Caco-2 (cell line): ENCODE measurements around the gene HIP1R. TPM values are rescaled to one million over a fixed set of nuclear protein-coding genes. Genes with fewer than 3 reads are reported as not detected.

ENCODE experiments used
- BruUV-seq: library from RNA; stranded (reverse); fragments of 400-500 nt; replicated peaks from 2 replicates; lab custom pipeline; 2021; lab: Mats Ljungman, UMichigan
- CTCF ChIA-PET: fragments of 300-600 bp; sonication (Branson Sonifier 250); formaldehyde crosslinking; loops from one replicate; lab custom pipeline; 2022; ENCODE audit warnings: antibody characterized with exemption; lab: Charles Lee
- POLR2A ChIA-PET: fragments of 300-600 bp; sonication (Branson Sonifier 250); formaldehyde crosslinking; loops from one replicate; lab custom pipeline; 2022; ENCODE audit warnings: antibody characterized with exemption; lab: Charles Lee
- DNase-seq, 2 experiments: peaks; one replicate each; pipeline versions ENCODE4 v3.0.0 to v3.0.0-alpha.2; 2020 to 2022
- H3K27me3 ChIP-seq: replicated peaks from 2 replicates; pipeline ENCODE4 v1.6.0; 2011; ENCODE audit warnings: low read length; ENCODE audit not compliant: control insufficient read depth, insufficient read depth
- H3K36me3 ChIP-seq: 2 replicates; pipeline ENCODE4 v1.5.1; 2011; ENCODE audit warnings: low read length; ENCODE audit not compliant: control insufficient read depth, insufficient read depth
- H3K4me1 ChIP-seq: fragments of 250-450 bp; sonication (Bioruptor Pico); 2 replicates; pipeline ENCODE4 v1.5.1; 2020; ENCODE audit warnings: mild to moderate bottlenecking
- H3K4me3 ChIP-seq: 2 replicates; pipeline ENCODE4 v1.5.1; 2011; ENCODE audit warnings: low read depth, mild to moderate bottlenecking, control low read depth, low read length
- H3K9me3 ChIP-seq: fragments of 250-450 bp; sonication (Bioruptor Pico); 2 replicates; pipeline ENCODE4 v1.5.1; 2020; ENCODE audit warnings: mild to moderate bottlenecking, moderate library complexity
- H3K27ac Mint-ChIP-seq: one replicate; pipeline ENCODE4 v1.8.0; 2022; ENCODE audit warnings: mixed read lengths; ENCODE audit not compliant: unreplicated experiment
- H3K27me3 Mint-ChIP-seq: one replicate; pipeline ENCODE4 v1.8.0; 2022; ENCODE audit warnings: mixed read lengths; ENCODE audit not compliant: insufficient read depth, unreplicated experiment
- H3K36me3 Mint-ChIP-seq: one replicate; pipeline ENCODE4 v1.8.0; 2022; ENCODE audit warnings: mild to moderate bottlenecking, mixed read lengths; ENCODE audit not compliant: insufficient read depth, unreplicated experiment
- H3K4me1 Mint-ChIP-seq: one replicate; pipeline ENCODE4 v1.8.0; 2022; ENCODE audit warnings: low read depth, mixed read lengths; ENCODE audit not compliant: unreplicated experiment
- H3K4me3 Mint-ChIP-seq: one replicate; pipeline ENCODE4 v1.8.0; 2022; ENCODE audit warnings: mild to moderate bottlenecking, moderate library complexity, mixed read lengths; ENCODE audit not compliant: unreplicated experiment
- H3K9me3 Mint-ChIP-seq: one replicate; pipeline ENCODE4 v1.8.0; 2022; ENCODE audit warnings: mixed read lengths; ENCODE audit not compliant: unreplicated experiment
- CTCF ChIP-seq, 2 experiments: fragments of 200-600 bp in 1 of 2; IDR thresholded peaks; 1 replicate in 1 of 2; 2 replicates in 1 of 2; pipeline versions ENCODE4 v1.5.1 to v1.8.0; 2011 to 2022; ENCODE audit warnings: antibody characterized with exemption in 1 of 2, control low read depth in 1 of 2, inconsistent platforms in 1 of 2, low read depth in 1 of 2, low read length in 1 of 2, mild to moderate bottlenecking in 1 of 2, moderate library complexity in 1 of 2; ENCODE audit not compliant: insufficient read depth in 1 of 2, severe bottlenecking in 1 of 2, unreplicated experiment in 1 of 2
- intact Hi-C: fragments of 100-400 bp; cut with micrococcal nuclease; formaldehyde crosslinking; loops from one replicate; pipeline ENCODE4 v1.10.0; 2022; ENCODE audit not compliant: unreplicated experiment
- total RNA-seq: library from RNA; stranded (reverse); gene quantifications from 2 replicates; pipeline ENCODE4 v1.2.3, GENCODE V29; 2022

HIP1R gene
- total RNA-seq, 1 experiment from 2014 or later: 13.8 TPM

GRCh38 chr12:122866950-122867607 lies 31.8 kb downstream of the HIP1R start:
- Mint-ChIP-seq H3K27me3 (no peaks in the 10 kb centered on the region), H3K36me3 (peaks cover 54% of the 10 kb centered on the region), H3K27ac (no peak overlapping the region), H3K4me1 (peaks cover 5% of the 10 kb centered on the region), H3K9me3 (no peaks in the 10 kb centered on the region), H3K4me3 (no peak overlapping the region)
- ChIA-PET POLR2A (no interaction called here), CTCF (no interaction called here)
- no peak for DNase-seq
- no TSS peak for BruUV-seq
- Histone ChIP-seq H3K36me3 (peaks cover 2% of the 10 kb centered on the region; the same call in 1 of the 2 replicates), H3K9me3 (no peaks in the 10 kb centered on the region), H3K4me1 (0 out of 2 replicates have a peak, but pooled peaks cover 3% of the 10 kb centered on the region), H3K27me3 (no peaks in the 10 kb centered on the region), H3K4me3 (no peak overlapping the region)
- no peak for TF ChIP-seq CTCF (IDR thresholded peaks at IDR 0.05; ENCODE audit: insufficient read depth in 1 of 2, low read depth in 1 of 2, low read length in 1 of 2, severe bottlenecking in 1 of 2, unreplicated experiment in 1 of 2)
- intact Hi-C loops: loop anchor here (10.0 kb wide), 1 partner anchor 232 kb away; no protein-coding TSS in a partner anchor

- H3K9me3 ChIP-seq: no peaks in the 10 kb centered on the region
- peaks cover 54% of the 10 kb centered on the region for H3K36me3 Mint-ChIP-seq
- intact Hi-C loops: loop anchor here (10.0 kb wide), 1 partner anchor 233 kb away; no protein-coding TSS in a partner anchor
- no peak overlapping the region for H3K27ac Mint-ChIP-seq
- POLR2A ChIA-PET: interaction anchor here (0.6 kb wide), 1 partner anchor 345 kb away, joined by 3 read pairs; no protein-coding TSS in a partner anchor
- no peak overlapping the region for H3K4me3 ChIP-seq
- no peaks in the 10 kb centered on the region for H3K27me3 Mint-ChIP-seq
- peaks cover 7% of the 10 kb centered on the region for H3K4me1 Mint-ChIP-seq
- H3K9me3 Mint-ChIP-seq: no peaks in the 10 kb centered on the region
- peak; percentile 27 to 50 for TF ChIP-seq CTCF (IDR thresholded peaks at IDR 0.05; ENCODE audit: insufficient read depth in 1 of 2, low read depth in 1 of 2, low read length in 1 of 2, severe bottlenecking in 1 of 2, unreplicated experiment in 1 of 2)
- 0 out of 2 replicates have a peak, but pooled peaks cover 3% of the 10 kb centered on the region for H3K4me1 ChIP-seq
- H3K4me3 Mint-ChIP-seq: no peak overlapping the region
- peaks cover 2% of the 10 kb centered on the region; the same call in 1 of the 2 replicates for H3K36me3 ChIP-seq
- CTCF ChIA-PET: interaction anchor here (0.7 kb wide), 1 partner anchor 21 kb away, joined by 5 read pairs; no protein-coding TSS in a partner anchor
- BruUV-seq: no TSS peak
- peak; percentile 41 to 62 for DNase-seq
- no peaks in the 10 kb centered on the region for H3K27me3 ChIP-seq
Measured at GRCh38 chr12:122867691-122868461, 32.6 kb downstream of the HIP1R start.

- no peaks in the 10 kb centered on the region for H3K4me1 ChIP-seq
- ChIA-PET POLR2A (no interaction called here), CTCF (no interaction called here)
- Mint-ChIP-seq H3K9me3 (no peaks in the 10 kb centered on the region), H3K36me3 (peaks cover 54% of the 10 kb centered on the region), H3K27me3 (no peaks in the 10 kb centered on the region), H3K4me1 (peaks cover 7% of the 10 kb centered on the region), H3K27ac (no peak overlapping the region), H3K4me3 (no peak overlapping the region)
- no peaks in the 10 kb centered on the region for H3K9me3 ChIP-seq
- H3K4me3 ChIP-seq: no peak overlapping the region
- no TSS peak for BruUV-seq
- no peak for DNase-seq
- intact Hi-C loops: loop anchor here (10.0 kb wide), 1 partner anchor 234 kb away; no protein-coding TSS in a partner anchor
- no peaks in the 10 kb centered on the region for H3K27me3 ChIP-seq
- TF ChIP-seq CTCF (IDR thresholded peaks at IDR 0.05; ENCODE audit: insufficient read depth in 1 of 2, low read depth in 1 of 2, low read length in 1 of 2, severe bottlenecking in 1 of 2, unreplicated experiment in 1 of 2): no peak
- H3K36me3 ChIP-seq: peaks cover 2% of the 10 kb centered on the region; the same call in 1 of the 2 replicates
Measured at GRCh38 chr12:122868471-122869177, 33.4 kb downstream of the HIP1R start.
